SU-DHL-6 (cell line): ENCODE results near the gene FOXD4L6.
"Not testable (repeated sequence)": the region's sequence is repeated elsewhere in the genome, so short reads cannot be mapped to it uniquely, and the experiment has no call there.

Source experiments
- H2AFZ ChIP-seq: fragments of 200-600 bp; sonication (generic); 2 replicates; pipeline ENCODE4 v1.6.1; 2014; ENCODE audit warnings: low read depth, mild to moderate bottlenecking, moderate library complexity, mixed read lengths, antibody characterized with exemption, low read length; ENCODE audit not compliant: severe bottlenecking
- H3F3A ChIP-seq: fragments of 200-600 bp; shearing (Covaris generic); 2 replicates; pipeline ENCODE4 v1.6.0; 2016; ENCODE audit warnings: antibody characterized with exemption, mild to moderate bottlenecking; ENCODE audit not compliant: insufficient read depth
- H3K27ac ChIP-seq: fragments of 200-600 bp; sonication (generic); 2 replicates; pipeline ENCODE4 v1.5.1; 2016; ENCODE audit warnings: low read depth, mild to moderate bottlenecking, low read length, moderate library complexity, mixed read lengths
- H3K27me3 ChIP-seq: fragments of 200-600 bp; sonication (generic), shearing (Covaris generic); 2 replicates; pipeline ENCODE4 v1.6.0; 2014; ENCODE audit warnings: mild to moderate bottlenecking, low read length
- H3K36me3 ChIP-seq: fragments of 200-600 bp; sonication (generic); 2 replicates; pipeline ENCODE4 v1.6.1; 2014; ENCODE audit warnings: mild to moderate bottlenecking, low read length, mixed read lengths
- H3K4me2 ChIP-seq: fragments of 300-600, 200-600 bp; shearing (Covaris generic), sonication (generic); 2 replicates; pipeline ENCODE4 v1.6.0; 2014; ENCODE audit warnings: low read length, low read depth, mild to moderate bottlenecking; ENCODE audit not compliant: poor library complexity, severe bottlenecking
- H3K4me3 ChIP-seq: fragments of 200-600 bp; sonication (generic); 2 replicates; pipeline ENCODE4 v1.5.1; 2014; ENCODE audit warnings: antibody characterized with exemption, low read length, mild to moderate bottlenecking, mixed read lengths; ENCODE audit not compliant: insufficient read depth, poor library complexity, severe bottlenecking
- H3K79me2 ChIP-seq: fragments of 200-600 bp; sonication (generic); 2 replicates; pipeline ENCODE4 v1.6.1; 2014; ENCODE audit warnings: mild to moderate bottlenecking, low read length, moderate library complexity; ENCODE audit not compliant: insufficient read depth
- H3K9ac ChIP-seq: fragments of 200-600 bp; sonication (generic); 2 replicates; pipeline ENCODE4 v1.7.0; 2014; ENCODE audit warnings: mild to moderate bottlenecking, low read length
- H3K9me2 ChIP-seq: fragments of 200-600 bp; sonication (generic); replicated peaks from 2 replicates; pipeline ENCODE4 v1.6.1; 2014; ENCODE audit warnings: low read length; ENCODE audit not compliant: insufficient read depth
- H3K9me3 ChIP-seq: fragments of 200-600 bp; sonication (generic); 2 replicates; pipeline ENCODE4 v1.6.1; 2014; ENCODE audit warnings: low read length, mixed read lengths; ENCODE audit not compliant: insufficient read depth
- H4K20me1 ChIP-seq: fragments of 200-600 bp; sonication (generic); 2 replicates; pipeline ENCODE4 v1.6.1; 2014; ENCODE audit warnings: low read depth, mild to moderate bottlenecking, antibody characterized with exemption, low read length, moderate library complexity, mixed read lengths
- CTCF ChIP-seq: fragments of 200-600 bp; sonication (generic); IDR thresholded peaks from one replicate; pipeline ENCODE4 v1.5.1; 2017; ENCODE audit warnings: antibody characterized with exemption, mild to moderate bottlenecking, low read length, moderate library complexity; ENCODE audit not compliant: insufficient read depth, poor library complexity, severe bottlenecking

The FOXD4L6 gene

GRCh38 chr9:41094010-41094773 lies 34.3 kb downstream of the FOXD4L6 start:
- not testable (repeated sequence) for H3K79me2 ChIP-seq, H3K27me3 ChIP-seq, H3K9ac ChIP-seq, H4K20me1 ChIP-seq, H3K4me2 ChIP-seq, H2AFZ ChIP-seq, H3F3A ChIP-seq, H3K36me3 ChIP-seq, H3K4me3 ChIP-seq, H3K9me2 ChIP-seq, H3K9me3 ChIP-seq, H3K27ac ChIP-seq

- H3K4me2 ChIP-seq = not testable (repeated sequence)
These were observed 37.6 kb downstream of the FOXD4L6 start for GRCh38 chr9:41090922-41091321.

GRCh38 chr9:41090386-41090785 lies 38.1 kb downstream of the FOXD4L6 start:
- not testable (repeated sequence) for H3K9ac ChIP-seq, H3K9me2 ChIP-seq, H3K4me3 ChIP-seq, H2AFZ ChIP-seq, H3K27ac ChIP-seq, H3F3A ChIP-seq, H3K27me3 ChIP-seq, H3K9me3 ChIP-seq, H3K79me2 ChIP-seq, H3K36me3 ChIP-seq, H3K4me2 ChIP-seq, H4K20me1 ChIP-seq

More at GRCh38 chr9:41090922-41091321, 37.6 kb downstream of the FOXD4L6 start:
- H3K9me3 ChIP-seq, H3F3A ChIP-seq, H3K9me2 ChIP-seq, H4K20me1 ChIP-seq, H3K4me3 ChIP-seq, H3K9ac ChIP-seq, H3K36me3 ChIP-seq, H3K27me3 ChIP-seq, H3K27ac ChIP-seq, H3K79me2 ChIP-seq, H2AFZ ChIP-seq: not testable (repeated sequence)

- not testable (repeated sequence) for H3K36me3 ChIP-seq, H3F3A ChIP-seq, H3K4me3 ChIP-seq, H3K27me3 ChIP-seq, H3K9ac ChIP-seq, H3K79me2 ChIP-seq, H3K9me2 ChIP-seq, H3K9me3 ChIP-seq, H4K20me1 ChIP-seq, H2AFZ ChIP-seq, H3K27ac ChIP-seq
- peak; percentile 12 for TF ChIP-seq CTCF
- peak overlapping the region; percentile 32 for H3K4me2 ChIP-seq
These were observed 39.9 kb downstream of the FOXD4L6 start for GRCh38 chr9:41088450-41089059.

GRCh38 chr9:41087929-41088328 lies 40.6 kb downstream of the FOXD4L6 start:
- not testable (repeated sequence) for H2AFZ ChIP-seq, H3K9ac ChIP-seq, H3K79me2 ChIP-seq, H3K4me3 ChIP-seq, H3K27me3 ChIP-seq, H3K9me2 ChIP-seq, H4K20me1 ChIP-seq, H3F3A ChIP-seq, H3K27ac ChIP-seq, H3K4me2 ChIP-seq, H3K9me3 ChIP-seq, H3K36me3 ChIP-seq

- not testable (repeated sequence) for H3K36me3 ChIP-seq, H3K9me2 ChIP-seq, H3K4me3 ChIP-seq, H3F3A ChIP-seq, H3K79me2 ChIP-seq, H3K9ac ChIP-seq, H2AFZ ChIP-seq, H4K20me1 ChIP-seq, H3K9me3 ChIP-seq, H3K27ac ChIP-seq, H3K27me3 ChIP-seq, H3K4me2 ChIP-seq
These were observed 41.2 kb downstream of the FOXD4L6 start for GRCh38 chr9:41087157-41087780.

- not testable (repeated sequence) for H3K9me2 ChIP-seq, H3K9ac ChIP-seq, H3K4me2 ChIP-seq, H3K9me3 ChIP-seq, H3F3A ChIP-seq, H3K36me3 ChIP-seq, H4K20me1 ChIP-seq, H3K79me2 ChIP-seq, H3K27me3 ChIP-seq, H3K4me3 ChIP-seq, H3K27ac ChIP-seq, H2AFZ ChIP-seq
These were observed 41.8 kb downstream of the FOXD4L6 start for GRCh38 chr9:41086685-41087084.
